IMR-90 (cell line): ENCODE data around the gene CASKIN1. TPM values are rescaled to one million over a fixed set of nuclear protein-coding genes. Genes with fewer than 3 reads are reported as not detected.

Experiments used
- ATAC-seq: fragments of 200-7000 bp; cut with Tn5 transposase; 2 replicates; pipeline ENCODE4 v1.9.1; 2020; ENCODE audit warnings: low read depth, mild to moderate bottlenecking, moderate library complexity
- BruUV-seq: library from RNA; stranded (reverse); fragments of 400-500 nt; replicated peaks from 2 replicates; lab custom pipeline; 2021; lab: Mats Ljungman, UMichigan
- CTCF ChIA-PET: fragments of 300-600 bp; formaldehyde crosslinking; extraction: SDS; loops from one replicate; lab custom pipeline; 2021; ENCODE audit warnings: antibody characterized with exemption; lab: Yijun Ruan, JAX
- POLR2A ChIA-PET: fragments of 300-600 bp; sonication (Branson Sonifier 250); formaldehyde crosslinking; loops from one replicate; lab custom pipeline; 2022; ENCODE audit warnings: antibody characterized with exemption; ENCODE audit not compliant: unreplicated experiment; lab: Charles Lee
- DNase-seq: peaks from one replicate; pipeline ENCODE4 v3.0.0; 2013
- H2AFZ ChIP-seq: replicated peaks from 2 replicates; pipeline ENCODE3; 2013; ENCODE audit warnings: low read length, mild to moderate bottlenecking; ENCODE audit not compliant: poor library complexity
- H2AK5ac ChIP-seq: 2 replicates; pipeline ENCODE4 v1.6.1; 2013; ENCODE audit warnings: low read depth, low read length, inconsistent platforms
- H2AK9ac ChIP-seq: replicated peaks from 2 replicates; pipeline ENCODE3; 2013; ENCODE audit warnings: mild to moderate bottlenecking, low read depth, low read length, moderate library complexity; ENCODE audit not compliant: poor library complexity
- H2BK120ac ChIP-seq: 2 replicates; pipeline ENCODE4 v1.6.1; 2013; ENCODE audit warnings: low read depth, low read length, inconsistent platforms
- H2BK15ac ChIP-seq: 3 replicates; pipeline ENCODE4 v1.6.1; 2013; ENCODE audit warnings: low read depth, low read length, inconsistent platforms
- H2BK20ac ChIP-seq: 2 replicates; pipeline ENCODE4 v1.6.1; 2013; ENCODE audit warnings: low read depth, mild to moderate bottlenecking, inconsistent platforms, low read length, moderate library complexity
- H2BK5ac ChIP-seq: 2 replicates; pipeline ENCODE4 v1.6.1; 2013; ENCODE audit warnings: mild to moderate bottlenecking, low read depth, low read length, inconsistent platforms; ENCODE audit not compliant: poor library complexity, severe bottlenecking
- H3K14ac ChIP-seq: replicated peaks from 2 replicates; pipeline ENCODE4 v1.6.1; 2013; ENCODE audit warnings: low read depth, low read length, inconsistent platforms
- H3K18ac ChIP-seq: 2 replicates; pipeline ENCODE4 v1.6.1; 2013; ENCODE audit warnings: low read depth, low read length, control low read depth
- H3K23ac ChIP-seq: 2 replicates; pipeline ENCODE4 v1.6.1; 2013; ENCODE audit warnings: low read depth, low read length, inconsistent platforms
- H3K27ac ChIP-seq: 2 replicates; pipeline ENCODE4 v1.5.1; 2013; ENCODE audit warnings: mild to moderate bottlenecking, control low read depth, low read length; ENCODE audit not compliant: insufficient read depth
- H3K27me3 ChIP-seq: 2 replicates; pipeline ENCODE4 v1.6.1; 2013; ENCODE audit warnings: low read length; ENCODE audit not compliant: control insufficient read depth, insufficient read depth
- H3K36me3 ChIP-seq: 2 replicates; pipeline ENCODE4 v1.6.1; 2013; ENCODE audit warnings: low read length, mixed read lengths; ENCODE audit not compliant: control insufficient read depth, insufficient read depth
- H3K4ac ChIP-seq: 2 replicates; pipeline ENCODE4 v1.6.1; 2013; ENCODE audit warnings: low read depth, low read length, inconsistent platforms
- H3K4me1 ChIP-seq: 2 replicates; pipeline ENCODE4 v1.6.1; 2013; ENCODE audit warnings: low read length, mixed read lengths; ENCODE audit not compliant: control insufficient read depth, insufficient read depth
- H3K4me2 ChIP-seq: 2 replicates; pipeline ENCODE4 v1.6.1; 2013; ENCODE audit warnings: low read depth, mild to moderate bottlenecking, control low read depth, low read length, moderate library complexity
- H3K4me3 ChIP-seq: 2 replicates; pipeline ENCODE4 v1.5.1; 2013; ENCODE audit warnings: low read depth, mild to moderate bottlenecking, control low read depth, low read length, moderate library complexity; ENCODE audit not compliant: insufficient read depth
- H3K56ac ChIP-seq: 2 replicates; pipeline ENCODE4 v1.6.1; 2013; ENCODE audit warnings: low read length, inconsistent platforms; ENCODE audit not compliant: insufficient read depth; ENCODE audit errors: extremely low read depth
- H3K79me1 ChIP-seq, 2 experiments: 2 replicates each; pipeline ENCODE4 v1.6.1; 2013; ENCODE audit warnings: low read length in 2 of 2, inconsistent platforms in 1 of 2, low read depth in 1 of 2
- H3K9ac ChIP-seq: 2 replicates; pipeline ENCODE4 v1.6.1; 2013; ENCODE audit warnings: low read depth, low read length, control low read depth
- H3K9me1 ChIP-seq: 2 replicates; pipeline ENCODE4 v1.6.1; 2013; ENCODE audit warnings: low read length, inconsistent platforms; ENCODE audit not compliant: insufficient read depth
- H3K9me3 ChIP-seq: 2 replicates; pipeline ENCODE4 v1.6.1; 2013; ENCODE audit warnings: low read length; ENCODE audit not compliant: control insufficient read depth, insufficient read depth
- H4K20me1 ChIP-seq: 2 replicates; pipeline ENCODE4 v1.6.1; 2013; ENCODE audit warnings: low read length, inconsistent platforms; ENCODE audit not compliant: insufficient read depth
- H4K5ac ChIP-seq: 2 replicates; pipeline ENCODE4 v1.6.1; 2013; ENCODE audit warnings: mild to moderate bottlenecking, low read depth, low read length, control low read depth
- H4K8ac ChIP-seq, 2 experiments: 2 replicates each; pipeline ENCODE4 v1.6.1; 2013; ENCODE audit warnings: low read depth in 2 of 2, low read length in 2 of 2, control low read depth in 1 of 2, inconsistent platforms in 1 of 2
- H4K91ac ChIP-seq: 2 replicates; pipeline ENCODE4 v1.6.1; 2013; ENCODE audit warnings: low read depth, low read length, inconsistent platforms; ENCODE audit not compliant: insufficient read depth
- BHLHE40 ChIP-seq: fragments of 150-350 bp; IDR thresholded peaks from 2 replicates; pipeline ENCODE4 v1.6.1; 2016; ENCODE audit warnings: mild to moderate bottlenecking, low read depth, low read length
- CEBPB ChIP-seq: IDR thresholded peaks from 2 replicates; pipeline ENCODE4 v1.6.1; 2012; ENCODE audit warnings: low read depth, low read length, improper control_type of control experiment
- FOS ChIP-seq: fragments of 150-350 bp; IDR thresholded peaks from 2 replicates; pipeline ENCODE4 v1.6.1; 2016; ENCODE audit warnings: low read depth, low read length
- MXI1 ChIP-seq: IDR thresholded peaks from 2 replicates; pipeline ENCODE4 v1.6.1; 2012; ENCODE audit warnings: low read depth, mild to moderate bottlenecking, low read length, moderate library complexity, borderline replicate concordance
- POLR2A ChIP-seq: IDR thresholded peaks from 2 replicates; pipeline ENCODE4 v1.6.1; 2012; ENCODE audit warnings: mild to moderate bottlenecking, low read depth, low read length
- RAD21 ChIP-seq: IDR thresholded peaks from 2 replicates; pipeline ENCODE4 v1.6.1; 2012; ENCODE audit warnings: low read length, improper control_type of control experiment
- WGBS, 2 experiments: methylation state at CpG; one replicate each; pipeline versions ENCODE4 v1.1.5 to v1.1.7; 2013; ENCODE audit warnings: missing lambda C conversion rate in 2 of 2; ENCODE audit not compliant: insufficient read length in 1 of 2; ENCODE audit errors: extremely low coverage in 2 of 2; 5-methylcytosine and 5-hydroxymethylcytosine counted together
- dilution Hi-C: fragments of 300-500 bp; cut with HindIII; formaldehyde crosslinking; loops from one replicate; pipeline ENCODE4 v1.14.3; 2018; ENCODE audit warnings: low sequenced_read_pairs; ENCODE audit not compliant: unreplicated experiment
- in situ Hi-C: fragments of 300-500 bp; cut with MboI; formaldehyde crosslinking; loops from 3 replicates; pipeline ENCODE4 v1.14.3; 2019; ENCODE audit warnings: low sequenced_read_pairs, inconsistent platforms, mixed read lengths
- intact Hi-C: fragments of 100-400 bp; cut with micrococcal nuclease; formaldehyde crosslinking; loops from 2 replicates; pipeline ENCODE4 v1.10.0; 2022
- polyA plus RNA-seq, 3 experiments: library from polyadenylated mRNA; depleted of rRNA; stranded (reverse); fragments of >200 nt; gene quantifications; 2 replicates each; pipeline ENCODE4 v1.2.3, GENCODE V29; 2012; ENCODE audit warnings: low replicate concordance in 1 of 3
- total RNA-seq: library from RNA; depleted of rRNA; stranded (reverse); fragments of >200 nt; gene quantifications from 2 replicates; pipeline ENCODE4 v1.2.3, GENCODE V29; 2012
- TF ChIP-seq, protein P1 (sequence below): fragments of 150-350 bp; IDR thresholded peaks from 2 replicates; pipeline ENCODE4 v1.6.1; 2017; ENCODE audit warnings: mild to moderate bottlenecking, antibody characterized with exemption, low read length, low read depth

CASKIN1 gene
- total and polyA plus RNA-seq, 2 of the 4 experiments (the other 2 are of a cell fraction) = 0.05 TPM; not detected in 1

DNA sequence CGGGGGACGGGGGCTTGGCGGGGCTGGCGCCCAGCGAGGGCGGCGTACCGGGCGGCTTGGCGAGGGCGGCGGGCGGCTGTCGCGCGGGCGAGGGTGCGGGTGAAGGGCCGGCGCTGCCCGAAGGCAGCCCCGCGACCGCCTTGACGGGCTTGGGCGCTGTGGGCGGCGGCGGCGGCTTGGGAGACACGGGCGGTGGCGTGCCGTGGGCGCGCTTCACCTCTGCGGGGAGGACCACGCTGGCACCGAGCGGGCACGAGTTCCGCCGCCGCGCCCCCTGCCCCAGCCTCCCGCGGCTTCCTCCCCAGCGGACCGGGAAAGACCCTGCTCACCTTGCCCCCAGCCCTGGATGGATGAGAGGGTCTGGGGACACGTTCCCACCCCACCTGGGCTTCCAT, 17.3 kb downstream of the CASKIN1 start:
- WGBS, 2 experiments = 36% methylated on average over 30 of the region's 50 CpGs; no CpG with 5 or more reads in 1 of the 2 experiments
- H3K56ac ChIP-seq = no peak overlapping the region
- no peak overlapping the region for H2BK120ac ChIP-seq
- no peak overlapping the region for H2BK15ac ChIP-seq
- in situ Hi-C loops (no loop called here), intact Hi-C loops (no loop called here), dilution Hi-C loops (no loop called here)
- no peak overlapping the region for H3K23ac ChIP-seq
- H2BK5ac ChIP-seq = no peak overlapping the region
- peaks cover 36% of the 10 kb centered on the region for H3K36me3 ChIP-seq
- no peak overlapping the region for H4K91ac ChIP-seq
- H2BK20ac ChIP-seq = no peak overlapping the region
- no TSS peak for BruUV-seq
- H3K4me3 ChIP-seq = no peak overlapping the region
- H3K79me1 ChIP-seq = no peaks in the 10 kb centered on the region
- H4K20me1 ChIP-seq = peaks cover 7% of the 10 kb centered on the region; the same call in 1 of the 2 replicates
- H2AK9ac ChIP-seq = no peak overlapping the region
- H3K4me2 ChIP-seq = no peak overlapping the region
- no peak overlapping the region for H2AK5ac ChIP-seq
- no peak overlapping the region for H3K9ac ChIP-seq
- ChIA-PET CTCF (no interaction called here), POLR2A (no interaction called here)
- DNase-seq = no peak
- no peak overlapping the region for H3K18ac ChIP-seq
- no peak; the same call in 1 of the 2 replicates for ATAC-seq
- no peak overlapping the region for H4K8ac ChIP-seq
- no peaks in the 10 kb centered on the region for H3K9me1 ChIP-seq
- H3K9me3 ChIP-seq = no peaks in the 10 kb centered on the region
- H3K14ac ChIP-seq = no peak overlapping the region
- no peak overlapping the region for H3K4ac ChIP-seq
- no peaks in the 10 kb centered on the region for H3K27me3 ChIP-seq
- H2AFZ ChIP-seq = no peak overlapping the region
- no peak overlapping the region for H3K27ac ChIP-seq
- no peak for TF ChIP-seq RAD21
- no peak for TF ChIP-seq MXI1
- TF ChIP-seq, protein P1, sequence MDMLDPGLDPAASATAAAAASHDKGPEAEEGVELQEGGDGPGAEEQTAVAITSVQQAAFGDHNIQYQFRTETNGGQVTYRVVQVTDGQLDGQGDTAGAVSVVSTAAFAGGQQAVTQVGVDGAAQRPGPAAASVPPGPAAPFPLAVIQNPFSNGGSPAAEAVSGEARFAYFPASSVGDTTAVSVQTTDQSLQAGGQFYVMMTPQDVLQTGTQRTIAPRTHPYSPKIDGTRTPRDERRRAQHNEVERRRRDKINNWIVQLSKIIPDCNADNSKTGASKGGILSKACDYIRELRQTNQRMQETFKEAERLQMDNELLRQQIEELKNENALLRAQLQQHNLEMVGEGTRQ = no peak
- no peak for TF ChIP-seq CEBPB
- TF ChIP-seq POLR2A = no peak
- TF ChIP-seq FOS = no peak
- no peak for TF ChIP-seq BHLHE40
- H4K5ac ChIP-seq = no peak overlapping the region
- H3K4me1 ChIP-seq = no peaks in the 10 kb centered on the region
